ENCODE results near the gene NCF1.
"Not testable (repeated sequence)": the region's sequence is repeated elsewhere in the genome, so short reads cannot be mapped to it uniquely, and the experiment has no call there.

GRCh38 chr7:74728686-74729085 lies 45.1 kb upstream of the NCF1 start:
- TF ChIP-seq POLR2AphosphoS5 (IDR thresholded peaks at IDR 0.05); CTCF (IDR thresholded peaks at IDR 0.05 in 8 of 11, conservative IDR thresholded peaks at IDR 0.05 in 3 of 11): not testable (repeated sequence)
